Panc1 (cell line): ENCODE data around the gene CCS. TPM values are rescaled to one million over a fixed set of nuclear protein-coding genes. Genes with fewer than 3 reads are reported as not detected.

Experiments
- ATAC-seq: fragments of 200-7000 bp; cut with Tn5 transposase; 2 replicates; pipeline ENCODE4 v1.9.1; 2020; ENCODE audit warnings: mild to moderate bottlenecking, moderate library complexity
- BruUV-seq: library from RNA; stranded (reverse); fragments of 400-500 nt; replicated peaks from 2 replicates; lab custom pipeline; 2021; lab: Mats Ljungman, UMichigan
- CTCF ChIA-PET: fragments of 300-600 bp; sonication (Branson Sonifier 250); formaldehyde crosslinking; loops from one replicate; lab custom pipeline; 2022; ENCODE audit warnings: antibody characterized with exemption; lab: Charles Lee
- POLR2A ChIA-PET: fragments of 300-600 bp; sonication (Branson Sonifier 250); formaldehyde crosslinking; loops from one replicate; lab custom pipeline; 2022; ENCODE audit warnings: antibody characterized with exemption; lab: Charles Lee
- DNase-seq: peaks from one replicate; pipeline ENCODE4 v3.0.0-alpha.2; 2010; ENCODE audit warnings: low read depth, low spot score
- H3K27ac ChIP-seq: 2 replicates; pipeline ENCODE4 v1.5.1; 2011; ENCODE audit warnings: mild to moderate bottlenecking, low read length, inconsistent platforms
- H3K27me3 ChIP-seq: fragments of 200-500 bp; sonication (Bioruptor generic); 2 replicates; pipeline ENCODE4 v1.6.0; 2014; ENCODE audit warnings: low read length, inconsistent platforms; ENCODE audit not compliant: control insufficient read depth, insufficient read depth
- H3K36me3 ChIP-seq: fragments of 200-500 bp; sonication (Bioruptor generic); 2 replicates; pipeline ENCODE4 v1.5.1; 2014; ENCODE audit warnings: inconsistent platforms, mild to moderate bottlenecking, low read length, moderate library complexity; ENCODE audit not compliant: control insufficient read depth, insufficient read depth
- H3K4me1 ChIP-seq: 2 replicates; pipeline ENCODE4 v1.5.1; 2011; ENCODE audit warnings: inconsistent platforms, mild to moderate bottlenecking, low read length, moderate library complexity; ENCODE audit not compliant: control insufficient read depth, insufficient read depth
- H3K4me3 ChIP-seq, 2 experiments: 2 replicates each; pipeline ENCODE4 v1.5.1; 2011 to 2012; ENCODE audit warnings: low read depth in 2 of 2, low read length in 2 of 2, mild to moderate bottlenecking in 2 of 2, inconsistent platforms in 1 of 2, moderate library complexity in 1 of 2
- H3K9me3 ChIP-seq: fragments of 200-500 bp; sonication (Bioruptor generic); 2 replicates; pipeline ENCODE4 v1.5.1; 2014; ENCODE audit warnings: low read depth, mild to moderate bottlenecking, inconsistent platforms, low read length, moderate library complexity; ENCODE audit not compliant: control insufficient read depth, insufficient read depth
- POLR2AphosphoS5 ChIP-seq: IDR thresholded peaks from 2 replicates; pipeline ENCODE4 v1.6.1; 2012; ENCODE audit warnings: mild to moderate bottlenecking, low read depth, low read length, moderate library complexity
- SIN3A ChIP-seq: IDR thresholded peaks from 2 replicates; pipeline ENCODE4 v1.6.1; 2012; ENCODE audit warnings: low read depth, mild to moderate bottlenecking, low read length, moderate library complexity, borderline replicate concordance; ENCODE audit not compliant: insufficient read depth
- TCF7L2 ChIP-seq: IDR thresholded peaks from 2 replicates; pipeline ENCODE4 v1.6.1; 2011; ENCODE audit warnings: mild to moderate bottlenecking, low read depth, low read length, inconsistent platforms
- in situ Hi-C: cut with HindIII; loops from 2 replicates; pipeline ENCODE4 v1.10.0; 2016; ENCODE audit warnings: low sequenced_read_pairs, low pct_unique_long_range_greater_than_20kb
- intact Hi-C: fragments of 100-400 bp; cut with micrococcal nuclease; formaldehyde crosslinking; loops from one replicate; pipeline ENCODE4 v1.10.0; 2022; ENCODE audit not compliant: unreplicated experiment
- total RNA-seq: library from RNA; stranded (reverse); gene quantifications from one replicate; pipeline ENCODE4 v1.2.1, GENCODE V29; 2021; ENCODE audit not compliant: unreplicated experiment
- TF ChIP-seq, protein P1 (sequence below), 2 experiments: IDR thresholded peaks; 2 replicates each; pipeline ENCODE4 v1.6.1; 2011 to 2012; ENCODE audit warnings: low read depth in 2 of 2, control low read depth in 1 of 2, low read length in 1 of 2, mild to moderate bottlenecking in 1 of 2, moderate library complexity in 1 of 2; ENCODE audit not compliant: insufficient read depth in 1 of 2
- TF ChIP-seq, protein P2 (sequence below): fragments of 450-650 bp; IDR thresholded peaks from 2 replicates; pipeline ENCODE4 v1.5.1; 2017; ENCODE audit warnings: mild to moderate bottlenecking

Gene CCS
- total RNA-seq, 1 experiment from 2014 or later: 55.3 TPM

DNA sequence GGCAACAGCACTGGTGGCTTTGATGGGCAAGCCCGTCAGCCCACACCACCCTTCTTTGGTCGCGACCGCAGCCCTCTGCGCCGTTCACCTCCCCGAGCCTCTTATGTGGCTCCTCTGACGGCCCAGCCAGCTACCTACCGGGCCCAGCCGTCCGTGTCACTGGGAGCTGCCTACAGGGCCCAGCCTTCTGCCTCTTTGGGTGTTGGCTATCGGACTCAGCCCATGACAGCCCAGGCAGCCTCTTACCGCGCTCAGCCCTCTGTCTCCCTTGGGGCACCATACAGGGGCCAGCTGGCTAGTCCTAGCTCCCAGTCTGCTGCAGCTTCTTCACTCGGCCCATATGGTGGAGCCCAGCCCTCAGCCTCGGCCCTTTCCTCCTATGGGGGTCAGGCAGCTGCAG, 31.5 kb downstream of the CCS start:
- intact Hi-C loops (no loop called here), in situ Hi-C loops (loop anchor here (5.0 kb wide), 1 partner anchor 53 kb away; the partner anchor contains the start of gene RBM4B)
- no peak for ATAC-seq
- TF ChIP-seq POLR2AphosphoS5 (no peak), TCF7L2 (no peak), SIN3A (no peak)
- TF ChIP-seq, protein P1, sequence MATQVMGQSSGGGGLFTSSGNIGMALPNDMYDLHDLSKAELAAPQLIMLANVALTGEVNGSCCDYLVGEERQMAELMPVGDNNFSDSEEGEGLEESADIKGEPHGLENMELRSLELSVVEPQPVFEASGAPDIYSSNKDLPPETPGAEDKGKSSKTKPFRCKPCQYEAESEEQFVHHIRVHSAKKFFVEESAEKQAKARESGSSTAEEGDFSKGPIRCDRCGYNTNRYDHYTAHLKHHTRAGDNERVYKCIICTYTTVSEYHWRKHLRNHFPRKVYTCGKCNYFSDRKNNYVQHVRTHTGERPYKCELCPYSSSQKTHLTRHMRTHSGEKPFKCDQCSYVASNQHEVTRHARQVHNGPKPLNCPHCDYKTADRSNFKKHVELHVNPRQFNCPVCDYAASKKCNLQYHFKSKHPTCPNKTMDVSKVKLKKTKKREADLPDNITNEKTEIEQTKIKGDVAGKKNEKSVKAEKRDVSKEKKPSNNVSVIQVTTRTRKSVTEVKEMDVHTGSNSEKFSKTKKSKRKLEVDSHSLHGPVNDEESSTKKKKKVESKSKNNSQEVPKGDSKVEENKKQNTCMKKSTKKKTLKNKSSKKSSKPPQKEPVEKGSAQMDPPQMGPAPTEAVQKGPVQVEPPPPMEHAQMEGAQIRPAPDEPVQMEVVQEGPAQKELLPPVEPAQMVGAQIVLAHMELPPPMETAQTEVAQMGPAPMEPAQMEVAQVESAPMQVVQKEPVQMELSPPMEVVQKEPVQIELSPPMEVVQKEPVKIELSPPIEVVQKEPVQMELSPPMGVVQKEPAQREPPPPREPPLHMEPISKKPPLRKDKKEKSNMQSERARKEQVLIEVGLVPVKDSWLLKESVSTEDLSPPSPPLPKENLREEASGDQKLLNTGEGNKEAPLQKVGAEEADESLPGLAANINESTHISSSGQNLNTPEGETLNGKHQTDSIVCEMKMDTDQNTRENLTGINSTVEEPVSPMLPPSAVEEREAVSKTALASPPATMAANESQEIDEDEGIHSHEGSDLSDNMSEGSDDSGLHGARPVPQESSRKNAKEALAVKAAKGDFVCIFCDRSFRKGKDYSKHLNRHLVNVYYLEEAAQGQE (IDR thresholded peaks at IDR 0.05; ENCODE audit: insufficient read depth in 1 of 2, low read depth in 2 of 2, low read length in 1 of 2): no peak
- TF ChIP-seq, protein P2, sequence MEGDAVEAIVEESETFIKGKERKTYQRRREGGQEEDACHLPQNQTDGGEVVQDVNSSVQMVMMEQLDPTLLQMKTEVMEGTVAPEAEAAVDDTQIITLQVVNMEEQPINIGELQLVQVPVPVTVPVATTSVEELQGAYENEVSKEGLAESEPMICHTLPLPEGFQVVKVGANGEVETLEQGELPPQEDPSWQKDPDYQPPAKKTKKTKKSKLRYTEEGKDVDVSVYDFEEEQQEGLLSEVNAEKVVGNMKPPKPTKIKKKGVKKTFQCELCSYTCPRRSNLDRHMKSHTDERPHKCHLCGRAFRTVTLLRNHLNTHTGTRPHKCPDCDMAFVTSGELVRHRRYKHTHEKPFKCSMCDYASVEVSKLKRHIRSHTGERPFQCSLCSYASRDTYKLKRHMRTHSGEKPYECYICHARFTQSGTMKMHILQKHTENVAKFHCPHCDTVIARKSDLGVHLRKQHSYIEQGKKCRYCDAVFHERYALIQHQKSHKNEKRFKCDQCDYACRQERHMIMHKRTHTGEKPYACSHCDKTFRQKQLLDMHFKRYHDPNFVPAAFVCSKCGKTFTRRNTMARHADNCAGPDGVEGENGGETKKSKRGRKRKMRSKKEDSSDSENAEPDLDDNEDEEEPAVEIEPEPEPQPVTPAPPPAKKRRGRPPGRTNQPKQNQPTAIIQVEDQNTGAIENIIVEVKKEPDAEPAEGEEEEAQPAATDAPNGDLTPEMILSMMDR: no peak
- no peak overlapping the region for H3K4me3 ChIP-seq
- H3K36me3 ChIP-seq: peaks cover 43% of the 10 kb centered on the region
- H3K27me3 ChIP-seq: no peaks in the 10 kb centered on the region
- CTCF ChIA-PET: no interaction called here
- no peak for DNase-seq
- BruUV-seq: no TSS peak
- no peak overlapping the region for H3K27ac ChIP-seq
- H3K9me3 ChIP-seq: no peaks in the 10 kb centered on the region
- peaks cover 19% of the 10 kb centered on the region for H3K4me1 ChIP-seq
- POLR2A ChIA-PET: no interaction called here

DNA sequence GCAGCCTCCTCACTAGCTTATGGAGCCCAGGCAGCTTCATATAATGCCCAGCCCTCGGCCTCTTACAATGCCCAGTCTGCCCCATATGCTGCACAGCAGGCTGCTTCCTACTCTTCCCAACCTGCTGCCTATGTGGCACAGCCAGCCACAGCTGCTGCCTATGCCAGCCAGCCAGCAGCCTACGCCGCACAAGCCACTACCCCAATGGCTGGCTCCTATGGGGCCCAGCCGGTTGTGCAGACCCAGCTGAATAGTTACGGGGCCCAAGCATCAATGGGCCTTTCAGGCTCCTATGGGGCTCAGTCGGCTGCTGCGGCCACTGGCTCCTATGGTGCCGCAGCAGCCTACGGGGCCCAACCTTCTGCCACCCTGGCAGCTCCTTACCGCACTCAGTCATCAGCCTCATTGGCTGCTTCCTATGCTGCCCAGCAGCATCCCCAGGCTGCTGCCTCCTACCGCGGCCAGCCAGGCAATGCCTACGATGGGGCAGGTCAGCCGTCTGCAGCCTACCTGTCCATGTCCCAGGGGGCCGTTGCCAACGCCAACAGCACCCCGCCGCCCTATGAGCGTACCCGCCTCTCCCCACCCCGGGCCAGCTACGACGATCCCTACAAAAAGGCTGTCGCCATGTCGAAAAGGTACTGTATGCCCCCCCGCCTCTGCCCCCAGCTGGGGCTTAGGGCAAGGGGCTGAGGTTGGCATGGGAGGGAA, 32.2 kb downstream of the CCS start:
- no peak for DNase-seq
- ChIA-PET POLR2A (no interaction called here), CTCF (no interaction called here)
- Histone ChIP-seq H3K27me3 (no peaks in the 10 kb centered on the region), H3K36me3 (peaks cover 46% of the 10 kb centered on the region), H3K27ac (no peak overlapping the region), H3K4me3 (no peak overlapping the region), H3K9me3 (no peaks in the 10 kb centered on the region), H3K4me1 (peaks cover 15% of the 10 kb centered on the region)
- BruUV-seq: no TSS peak
- TF ChIP-seq, protein P2: no peak
- TF ChIP-seq, protein P1 (IDR thresholded peaks at IDR 0.05; ENCODE audit: insufficient read depth in 1 of 2, low read depth in 2 of 2, low read length in 1 of 2): no peak
- TF ChIP-seq TCF7L2 (no peak), SIN3A (no peak), POLR2AphosphoS5 (no peak)
- intact Hi-C loops: no loop called here
- no peak for ATAC-seq
- in situ Hi-C loops: no loop called here
